ENCODE data around the gene SUSD5. TPM values are rescaled to one million over a fixed set of nuclear protein-coding genes. Genes with fewer than 3 reads are reported as not detected.

SUSD5 gene
- total and polyA plus RNA-seq, 2 of the 13 experiments (the other 11 are each of a cell fraction or from before 2014, with no cell fraction given): not detected

- TF ChIP-seq ARID4A (CRISPR knock-in tag; IDR thresholded peaks at IDR 0.05; ENCODE audit: borderline replicate concordance): no peak
- no peak for TF ChIP-seq SRSF1 (optimal IDR thresholded peaks at IDR 0.05; ENCODE audit: low read depth, low read length)
- TF ChIP-seq ZNF891 (CRISPR knock-in tag; IDR thresholded peaks at IDR 0.05): no peak
- TF ChIP-seq, protein P1, sequence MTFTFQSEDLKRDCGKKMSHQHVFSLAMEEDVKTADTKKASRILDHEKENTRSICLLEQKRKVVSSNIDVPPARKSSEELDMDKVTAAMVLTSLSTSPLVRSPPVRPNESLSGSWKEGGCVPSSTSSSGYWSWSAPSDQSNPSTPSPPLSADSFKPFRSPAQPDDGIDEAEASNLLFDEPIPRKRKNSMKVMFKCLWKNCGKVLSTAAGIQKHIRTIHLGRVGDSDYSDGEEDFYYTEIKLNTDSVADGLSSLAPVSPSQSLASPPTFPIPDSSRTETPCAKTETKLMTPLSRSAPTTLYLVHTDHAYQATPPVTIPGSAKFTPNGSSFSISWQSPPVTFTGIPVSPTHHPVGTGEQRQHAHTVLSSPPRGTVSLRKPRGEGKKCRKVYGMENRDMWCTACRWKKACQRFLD (CRISPR knock-in tag; IDR thresholded peaks at IDR 0.05; ENCODE audit: borderline replicate concordance): no peak
- TF ChIP-seq ARID3A (IDR thresholded peaks at IDR 0.05; ENCODE audit: low read depth, low read length): no peak
- no peak for TF ChIP-seq ZNF547 (CRISPR knock-in tag; IDR thresholded peaks at IDR 0.05)
- no peak for TF ChIP-seq ISX (CRISPR knock-in tag; conservative IDR thresholded peaks at IDR 0.05)
- no peak for TF ChIP-seq IKZF1 (IDR thresholded peaks at IDR 0.05)
- no peak for TF ChIP-seq HDAC6 (IDR thresholded peaks at IDR 0.05; ENCODE audit: low read depth, low read length)
- TF ChIP-seq MBNL3 (CRISPR knock-in tag; conservative IDR thresholded peaks at IDR 0.05): no peak
- no peak for TF ChIP-seq TOPORS (CRISPR knock-in tag; IDR thresholded peaks at IDR 0.05)
Measured at GRCh38 chr3:33171580-33171979, 47.0 kb downstream of the SUSD5 start (continued).
